Body of pancreas (tissue), 4 donors: ENCODE data around the gene CLEC2A.

ENCODE experiments used
- POLR2A ChIP-seq, 3 donors: fragments of 450-650 bp; IDR thresholded peaks; one replicate each; pipeline ENCODE4 v1.6.1; 2016; ENCODE audit warnings: antibody characterized with exemption in 3 of 3, mild to moderate bottlenecking in 2 of 3
- TF ChIP-seq, protein P1 (sequence below), 7 experiments: fragments of 450-650 bp in 4 of 7; fragments of 200-600 bp in 3 of 7; sonication (generic) in 3 of 7; IDR thresholded peaks; one replicate each; pipeline ENCODE4 v1.5.1; 2016 to 2019; ENCODE audit warnings: antibody characterized with exemption in 7 of 7

DNA sequence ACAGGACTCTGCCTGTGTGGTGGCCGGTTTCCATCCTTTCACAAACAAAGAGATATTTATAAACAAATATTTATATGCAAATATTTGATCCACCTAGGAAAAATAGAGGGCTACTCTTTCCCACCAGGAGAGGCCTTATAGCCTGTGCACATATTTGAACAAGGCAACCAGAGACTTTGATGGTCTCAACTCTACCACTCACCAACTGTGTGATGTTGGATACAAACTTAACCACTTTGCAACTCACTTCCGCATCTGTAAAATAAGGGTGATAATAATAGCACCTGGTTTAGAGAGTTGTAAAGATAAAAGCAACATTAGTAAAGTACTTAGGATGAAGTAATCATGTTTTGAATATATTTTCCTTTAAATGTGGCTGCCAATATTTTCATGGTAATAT lies 37.5 kb upstream of the CLEC2A start:
- TF ChIP-seq, protein P1, sequence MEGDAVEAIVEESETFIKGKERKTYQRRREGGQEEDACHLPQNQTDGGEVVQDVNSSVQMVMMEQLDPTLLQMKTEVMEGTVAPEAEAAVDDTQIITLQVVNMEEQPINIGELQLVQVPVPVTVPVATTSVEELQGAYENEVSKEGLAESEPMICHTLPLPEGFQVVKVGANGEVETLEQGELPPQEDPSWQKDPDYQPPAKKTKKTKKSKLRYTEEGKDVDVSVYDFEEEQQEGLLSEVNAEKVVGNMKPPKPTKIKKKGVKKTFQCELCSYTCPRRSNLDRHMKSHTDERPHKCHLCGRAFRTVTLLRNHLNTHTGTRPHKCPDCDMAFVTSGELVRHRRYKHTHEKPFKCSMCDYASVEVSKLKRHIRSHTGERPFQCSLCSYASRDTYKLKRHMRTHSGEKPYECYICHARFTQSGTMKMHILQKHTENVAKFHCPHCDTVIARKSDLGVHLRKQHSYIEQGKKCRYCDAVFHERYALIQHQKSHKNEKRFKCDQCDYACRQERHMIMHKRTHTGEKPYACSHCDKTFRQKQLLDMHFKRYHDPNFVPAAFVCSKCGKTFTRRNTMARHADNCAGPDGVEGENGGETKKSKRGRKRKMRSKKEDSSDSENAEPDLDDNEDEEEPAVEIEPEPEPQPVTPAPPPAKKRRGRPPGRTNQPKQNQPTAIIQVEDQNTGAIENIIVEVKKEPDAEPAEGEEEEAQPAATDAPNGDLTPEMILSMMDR (IDR thresholded peaks at IDR 0.05): no peak
- no peak for TF ChIP-seq POLR2A (IDR thresholded peaks at IDR 0.05)
